GM23248 (cell line): ENCODE results near the gene GUCA2A.

Experiments
- EZH2 ChIP-seq: fragments of 200-600 bp; sonication (generic); IDR thresholded peaks from 2 replicates; pipeline ENCODE4 v1.6.1; 2018; ENCODE audit warnings: antibody characterized with exemption, mild to moderate bottlenecking; ENCODE audit not compliant: insufficient read depth, poor library complexity, severe bottlenecking
- EZH2phosphoT487 ChIP-seq: fragments of 200-600 bp; sonication (generic); IDR thresholded peaks from 2 replicates; pipeline ENCODE4 v1.6.1; 2018; ENCODE audit warnings: antibody characterized with exemption, moderate library complexity, mild to moderate bottlenecking, low read depth; ENCODE audit not compliant: insufficient read depth

GRCh38 chr1:42146626-42147320 is 17.8 kb downstream of the GUCA2A start:
- TF ChIP-seq EZH2phosphoT487, result no peak
- TF ChIP-seq EZH2, result no peak
